Mesothelial cell of epicardium (in vitro differentiated cells): ENCODE measurements around the gene CAB39. TPM values are rescaled to one million over a fixed set of nuclear protein-coding genes. Genes with fewer than 3 reads are reported as not detected.

Experiments
- DNase-seq, 2 experiments: peaks; one replicate each; pipeline ENCODE4 v3.0.0; 2021; ENCODE audit warnings: low spot score in 2 of 2; ENCODE audit not compliant: unreplicated experiment in 2 of 2
- H3K27ac Mint-ChIP-seq: 2 replicates; pipeline ENCODE4 v1.8.0; 2021; ENCODE audit warnings: mixed read lengths
- H3K27me3 Mint-ChIP-seq: 2 replicates; pipeline ENCODE4 v1.8.0; 2021; ENCODE audit warnings: low read depth, mixed read lengths
- H3K36me3 Mint-ChIP-seq: 2 replicates; pipeline ENCODE4 v1.8.0; 2021; ENCODE audit warnings: mixed read lengths
- H3K4me1 Mint-ChIP-seq: 2 replicates; pipeline ENCODE4 v1.8.0; 2021; ENCODE audit warnings: mixed read lengths
- H3K4me3 Mint-ChIP-seq: 2 replicates; pipeline ENCODE4 v1.8.0; 2021; ENCODE audit warnings: mild to moderate bottlenecking, moderate library complexity, mixed read lengths
- H3K9me3 Mint-ChIP-seq: 2 replicates; pipeline ENCODE4 v1.8.0; 2021; ENCODE audit warnings: mixed read lengths
- total RNA-seq: library from RNA; stranded (reverse); gene quantifications from 3 replicates; pipeline ENCODE4 v1.2.1, GENCODE V29; 2021
- TF ChIP-seq, protein P1 (sequence below): fragments of 200-600 bp; sonication (generic); IDR thresholded peaks from one replicate; pipeline ENCODE4 v1.5.0; 2021; ENCODE audit warnings: antibody characterized with exemption; ENCODE audit not compliant: unreplicated experiment

The CAB39 gene
- total RNA-seq, 1 donor from 2014 or later, result 41.7 TPM

DNA sequence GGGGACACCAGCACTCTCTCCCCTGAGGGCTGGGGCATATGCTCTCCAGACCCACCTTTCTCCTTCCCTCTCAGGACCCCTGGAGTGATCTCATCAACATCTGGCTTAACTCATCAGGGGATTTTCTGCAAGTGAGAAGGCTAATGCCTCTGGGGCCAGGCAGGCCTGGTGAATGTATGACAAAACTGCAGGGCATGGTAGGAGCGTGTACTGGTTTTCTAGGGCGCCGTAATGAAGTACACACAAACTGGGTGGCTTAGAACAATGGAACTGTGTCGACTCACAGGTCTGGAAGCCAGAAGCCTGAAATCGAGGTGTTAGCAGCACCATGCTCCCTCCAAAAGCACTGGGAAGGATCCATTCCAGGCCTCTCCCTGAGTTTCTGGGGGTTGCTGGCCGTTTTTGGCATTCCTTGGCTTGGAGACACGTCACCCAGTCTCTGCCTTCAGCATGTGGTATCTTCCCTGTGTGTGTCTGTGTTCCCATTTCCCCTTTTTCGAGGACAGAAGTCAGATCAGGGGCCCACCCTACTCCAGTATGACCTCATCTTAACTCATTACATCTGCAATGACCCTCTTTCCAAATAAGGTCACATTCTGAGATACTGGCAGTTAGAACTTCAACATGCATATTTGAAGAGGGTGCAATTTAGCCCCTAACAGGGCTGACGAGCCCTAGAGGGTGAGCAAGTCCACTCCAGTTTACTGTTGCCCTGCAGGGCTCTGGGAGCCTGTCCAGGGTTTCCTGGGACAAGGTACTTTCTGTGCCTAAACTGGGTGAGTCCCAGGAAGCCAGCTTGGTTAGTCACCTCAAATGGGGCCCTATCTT, 45.5 kb upstream of the CAB39 start:
- DNase-seq, result no peak
- Mint-ChIP-seq H3K4me1 (peaks cover 14% of the 10 kb centered on the region), H3K27me3 (no peaks in the 10 kb centered on the region), H3K9me3 (no peaks in the 10 kb centered on the region), H3K36me3 (no peaks in the 10 kb centered on the region), H3K4me3 (no peak overlapping the region), H3K27ac (no peak overlapping the region)
- TF ChIP-seq, protein P1, sequence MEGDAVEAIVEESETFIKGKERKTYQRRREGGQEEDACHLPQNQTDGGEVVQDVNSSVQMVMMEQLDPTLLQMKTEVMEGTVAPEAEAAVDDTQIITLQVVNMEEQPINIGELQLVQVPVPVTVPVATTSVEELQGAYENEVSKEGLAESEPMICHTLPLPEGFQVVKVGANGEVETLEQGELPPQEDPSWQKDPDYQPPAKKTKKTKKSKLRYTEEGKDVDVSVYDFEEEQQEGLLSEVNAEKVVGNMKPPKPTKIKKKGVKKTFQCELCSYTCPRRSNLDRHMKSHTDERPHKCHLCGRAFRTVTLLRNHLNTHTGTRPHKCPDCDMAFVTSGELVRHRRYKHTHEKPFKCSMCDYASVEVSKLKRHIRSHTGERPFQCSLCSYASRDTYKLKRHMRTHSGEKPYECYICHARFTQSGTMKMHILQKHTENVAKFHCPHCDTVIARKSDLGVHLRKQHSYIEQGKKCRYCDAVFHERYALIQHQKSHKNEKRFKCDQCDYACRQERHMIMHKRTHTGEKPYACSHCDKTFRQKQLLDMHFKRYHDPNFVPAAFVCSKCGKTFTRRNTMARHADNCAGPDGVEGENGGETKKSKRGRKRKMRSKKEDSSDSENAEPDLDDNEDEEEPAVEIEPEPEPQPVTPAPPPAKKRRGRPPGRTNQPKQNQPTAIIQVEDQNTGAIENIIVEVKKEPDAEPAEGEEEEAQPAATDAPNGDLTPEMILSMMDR, result no peak

DNA sequence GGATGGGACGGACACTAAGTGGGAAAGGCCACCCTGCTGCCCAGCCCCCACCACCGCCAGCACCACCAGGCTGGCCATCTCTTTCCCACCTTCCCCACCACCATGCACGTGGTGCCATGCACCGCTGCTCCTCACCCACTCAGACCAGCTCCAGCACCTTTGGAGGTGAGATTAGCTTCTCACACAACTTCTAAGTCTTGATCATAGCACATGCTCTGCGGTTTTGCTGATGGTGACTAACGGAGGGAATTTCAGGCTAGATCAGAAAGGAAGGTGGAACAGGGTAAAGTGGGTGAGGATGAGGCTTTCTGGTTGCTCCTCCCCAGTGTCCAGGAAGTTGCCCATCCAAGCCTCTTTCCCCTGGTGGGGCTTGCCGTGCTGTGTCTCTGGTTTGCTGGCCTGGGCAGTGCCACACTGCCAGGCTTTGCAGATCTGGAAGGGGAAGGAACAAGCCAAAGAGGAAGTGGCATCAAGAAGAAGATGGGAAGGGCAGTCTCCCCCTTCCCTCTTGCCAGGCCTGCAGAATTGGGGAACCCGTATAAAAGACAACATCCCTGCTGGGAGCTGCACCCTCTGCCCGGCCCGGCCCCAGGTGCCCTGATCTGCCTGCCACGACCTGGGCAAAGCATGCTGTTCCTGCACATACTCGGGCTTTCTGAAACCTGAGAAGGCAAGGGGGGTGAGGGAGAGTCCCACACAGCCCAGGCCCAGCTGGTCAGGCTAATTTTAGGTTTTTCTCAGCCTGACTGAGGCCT, 44.3 kb upstream of the CAB39 start:
- H3K27me3 Mint-ChIP-seq, result no peaks in the 10 kb centered on the region
- no peaks in the 10 kb centered on the region for H3K36me3 Mint-ChIP-seq
- DNase-seq, result no peak
- peaks cover 14% of the 10 kb centered on the region for H3K4me1 Mint-ChIP-seq
- TF ChIP-seq, protein P1, result no peak
- no peaks in the 10 kb centered on the region for H3K9me3 Mint-ChIP-seq
- H3K4me3 Mint-ChIP-seq, result no peak overlapping the region
- H3K27ac Mint-ChIP-seq, result no peak overlapping the region

DNA sequence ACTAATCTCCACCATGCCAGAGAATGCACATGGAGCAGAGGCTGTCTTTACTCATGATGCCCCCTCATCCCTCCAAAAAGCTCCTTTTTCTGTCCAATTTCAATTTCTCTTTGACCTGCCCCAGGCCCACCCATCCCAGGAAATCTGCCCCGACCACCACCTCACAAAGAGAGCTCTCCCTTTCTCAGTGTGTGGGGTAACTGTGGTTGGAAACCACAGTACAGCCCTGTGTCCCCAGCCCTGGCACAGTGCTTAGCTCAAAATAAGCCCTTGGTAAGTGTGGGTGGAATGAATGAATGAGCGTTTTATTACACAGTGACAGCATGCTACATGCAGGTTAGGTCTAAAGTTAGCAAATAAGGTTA, 43.7 kb upstream of the CAB39 start:
- Mint-ChIP-seq H3K36me3 (no peaks in the 10 kb centered on the region), H3K4me1 (peaks cover 14% of the 10 kb centered on the region), H3K4me3 (no peak overlapping the region), H3K27ac (no peak overlapping the region), H3K27me3 (no peaks in the 10 kb centered on the region), H3K9me3 (no peaks in the 10 kb centered on the region)
- TF ChIP-seq, protein P1, result no peak
- DNase-seq, result no peak

DNA sequence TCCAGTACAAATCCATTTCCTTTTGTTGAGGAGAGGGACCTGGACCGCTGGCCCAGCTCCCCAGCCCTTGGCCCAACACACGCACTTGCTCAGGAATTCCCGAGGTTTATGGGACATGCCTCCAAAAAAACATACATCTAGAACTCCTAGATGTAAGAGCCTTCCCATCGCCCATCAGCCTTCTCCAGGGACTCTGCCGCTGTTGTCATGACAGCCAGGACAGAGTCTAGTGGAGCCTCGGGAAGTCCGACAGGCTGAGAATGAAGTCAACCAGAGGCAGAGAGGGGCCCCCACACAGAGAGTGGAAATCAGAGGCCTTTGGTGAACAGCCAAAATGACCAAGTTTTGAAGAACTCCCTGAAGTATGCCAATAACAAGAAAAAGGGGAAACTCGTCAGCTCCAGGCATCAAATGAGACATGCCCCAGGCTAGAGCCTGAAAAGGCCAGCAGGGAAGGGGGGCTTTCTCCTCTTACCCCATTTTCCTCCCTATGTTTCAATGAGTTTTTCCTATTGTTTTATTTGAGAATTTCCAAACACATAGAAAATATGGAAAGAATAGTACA, 43.2 kb upstream of the CAB39 start:
- TF ChIP-seq, protein P1, result no peak
- DNase-seq, result no peak
- Mint-ChIP-seq H3K36me3 (no peaks in the 10 kb centered on the region), H3K4me3 (no peak overlapping the region), H3K27me3 (no peaks in the 10 kb centered on the region), H3K27ac (no peak overlapping the region), H3K9me3 (no peaks in the 10 kb centered on the region), H3K4me1 (peaks cover 14% of the 10 kb centered on the region)

DNA sequence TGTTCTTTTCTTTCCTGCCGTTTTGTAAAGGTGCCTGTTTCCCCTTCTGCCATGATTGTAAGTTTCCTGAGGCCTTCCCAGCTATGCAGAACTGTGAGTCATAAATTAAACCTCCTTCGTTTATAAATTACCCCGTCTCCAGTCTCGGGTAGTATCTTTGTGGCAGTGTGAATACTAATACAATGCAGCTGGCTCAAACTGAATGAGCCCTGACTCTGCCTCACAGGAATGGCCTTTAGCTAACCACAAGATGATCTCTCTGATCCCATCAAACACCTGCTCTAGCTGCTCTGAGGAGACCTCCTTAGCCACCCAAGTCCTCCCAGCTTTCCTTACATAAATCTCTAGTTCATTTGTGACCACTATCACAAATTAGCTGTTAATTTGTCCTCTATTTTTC, 41.5 kb upstream of the CAB39 start:
- no peaks in the 10 kb centered on the region for H3K27me3 Mint-ChIP-seq
- no peak for DNase-seq
- no peak overlapping the region for H3K27ac Mint-ChIP-seq
- no peaks in the 10 kb centered on the region for H3K36me3 Mint-ChIP-seq
- H3K4me3 Mint-ChIP-seq, result no peak overlapping the region
- TF ChIP-seq, protein P1, result no peak
- peaks cover 14% of the 10 kb centered on the region for H3K4me1 Mint-ChIP-seq
- no peaks in the 10 kb centered on the region for H3K9me3 Mint-ChIP-seq
